ENCODE data around the gene PGC.

GRCh38 chr6:41696788-41697187 is 50.4 kb downstream of the PGC start:
- TF ChIP-seq CTCF (IDR thresholded peaks at IDR 0.05), result no peak
- TF ChIP-seq EP300 (IDR thresholded peaks at IDR 0.05), result no peak

Measured in sigmoid colon (tissue), 4 donors.